GM19397 (cell line): ENCODE data around the gene LILRB4.
"Not testable (repeated sequence)": the region's sequence is repeated elsewhere in the genome, so short reads cannot be mapped to it uniquely, and the experiment has no call there.

Experiments
- ATAC-seq: cut with Tn5 transposase; IDR thresholded peaks from one replicate; pipeline ENCODE4 v1.9.1; 2021; ENCODE audit warnings: mild to moderate bottlenecking, moderate library complexity; ENCODE audit not compliant: unreplicated experiment

Gene LILRB4

GRCh38 chr19:54648129-54648528, 14.7 kb upstream of the LILRB4 start:
- no peak for ATAC-seq

GRCh38 chr19:54650108-54650655, 12.6 kb upstream of the LILRB4 start:
- no peak for ATAC-seq

- no peak for ATAC-seq
Measured at GRCh38 chr19:54653181-54653809, 9.5 kb upstream of the LILRB4 start.

- no peak for ATAC-seq
Measured at GRCh38 chr19:54654447-54655321, 8.1 kb upstream of the LILRB4 start.

- ATAC-seq: no peak
Measured at GRCh38 chr19:54659300-54659699, 3.5 kb upstream of the LILRB4 start.

GRCh38 chr19:54660306-54660705, 2.5 kb upstream of the LILRB4 start:
- ATAC-seq: no peak

- no peak for ATAC-seq
Measured at GRCh38 chr19:54660964-54661363, 1.8 kb upstream of the LILRB4 start.

GRCh38 chr19:54661846-54662481, 821 bp upstream of the LILRB4 start:
- no peak for ATAC-seq

GRCh38 chr19:54665530-54665929, 2.7 kb downstream of the LILRB4 start:
- ATAC-seq: no peak

GRCh38 chr19:54667217-54667616, 4.4 kb downstream of the LILRB4 start:
- no peak for ATAC-seq

- no peak for ATAC-seq
Measured at GRCh38 chr19:54668353-54668752, 5.6 kb downstream of the LILRB4 start.

GRCh38 chr19:54670576-54671357, 8.0 kb downstream of the LILRB4 start:
- no peak for ATAC-seq

- no peak for ATAC-seq
Measured at GRCh38 chr19:54673222-54673621, 10.4 kb downstream of the LILRB4 start.

GRCh38 chr19:54674021-54674617, 11.3 kb downstream of the LILRB4 start:
- ATAC-seq: no peak

GRCh38 chr19:54676210-54676834, 13.5 kb downstream of the LILRB4 start:
- not testable (repeated sequence) for ATAC-seq

- ATAC-seq: no peak
Measured at GRCh38 chr19:54677217-54677616, 14.4 kb downstream of the LILRB4 start.

- ATAC-seq: not testable (repeated sequence)
Measured at GRCh38 chr19:54681596-54681995, 18.8 kb downstream of the LILRB4 start.

- no peak for ATAC-seq
Measured at GRCh38 chr19:54682306-54682856, 19.6 kb downstream of the LILRB4 start.

GRCh38 chr19:54684527-54684926, 21.7 kb downstream of the LILRB4 start:
- no peak for ATAC-seq
